ENCODE data around the gene PEX14. TPM values are rescaled to one million over a fixed set of nuclear protein-coding genes. Genes with fewer than 3 reads are reported as not detected.
A peak's percentile ranks its signal among the peaks of the same experiment; 100 is the strongest.

The PEX14 gene
- total RNA-seq, 1 donor from 2014 or later: 19.2 TPM

- DNase-seq (ENCODE audit: low read depth): no peak
- TF ChIP-seq CTCF (conservative IDR thresholded peaks at IDR 0.05; ENCODE audit: low read depth, low read length): no peak
- no peak overlapping the region for H3K4me3 ChIP-seq (ENCODE audit: low read depth, low read length)
Observed at GRCh38 chr1:10484521-10484920, 9.8 kb downstream of the PEX14 start.

GRCh38 chr1:10489291-10490055, 14.7 kb downstream of the PEX14 start:
- TF ChIP-seq CTCF (conservative IDR thresholded peaks at IDR 0.05; ENCODE audit: low read depth, low read length): no peak
- no peak overlapping the region for H3K4me3 ChIP-seq (ENCODE audit: low read depth, low read length)
- no peak for DNase-seq (ENCODE audit: low read depth)

GRCh38 chr1:10490286-10490970, 15.7 kb downstream of the PEX14 start:
- TF ChIP-seq CTCF (conservative IDR thresholded peaks at IDR 0.05; ENCODE audit: low read depth, low read length): no peak
- H3K4me3 ChIP-seq (ENCODE audit: low read depth, low read length): no peak overlapping the region
- no peak for DNase-seq (ENCODE audit: low read depth)

GRCh38 chr1:10494418-10494753, 19.6 kb downstream of the PEX14 start:
- no peak overlapping the region for H3K4me3 ChIP-seq (ENCODE audit: low read depth, low read length)
- no peak for TF ChIP-seq CTCF (conservative IDR thresholded peaks at IDR 0.05; ENCODE audit: low read depth, low read length)
- DNase-seq (ENCODE audit: low read depth): no peak

- peak overlapping the region; percentile 33 for H3K4me3 ChIP-seq (ENCODE audit: low read depth, low read length)
- peak; percentile 85 for TF ChIP-seq CTCF (conservative IDR thresholded peaks at IDR 0.05; ENCODE audit: low read depth, low read length)
- DNase-seq (ENCODE audit: low read depth): no peak
Observed at GRCh38 chr1:10494754-10495474, 20.2 kb downstream of the PEX14 start.

GRCh38 chr1:10495475-10495817, 20.7 kb downstream of the PEX14 start:
- peak overlapping the region; percentile 13 for H3K4me3 ChIP-seq (ENCODE audit: low read depth, low read length)
- TF ChIP-seq CTCF (conservative IDR thresholded peaks at IDR 0.05; ENCODE audit: low read depth, low read length): no peak
- DNase-seq (ENCODE audit: low read depth): no peak

Data from epithelial cell of proximal tubule (primary cell).